Activated naive CD4-positive, alpha-beta T cell treated with anti-CD3 and anti-CD28 coated beads, Interleukin-2, amount 10 ng/mL, durations not matched to agents 7 days and 5 days (primary cell): ENCODE data around the gene SIPA1.

Source experiments
- CTCF ChIA-PET: fragments of 350-600 bp; sonication (Branson Sonifier 250); formaldehyde crosslinking; loops from one replicate; lab custom pipeline; 2021; ENCODE audit warnings: antibody characterized with exemption; lab: Charles Lee
- DNase-seq: peaks from one replicate; pipeline ENCODE4 v3.0.0-alpha.2; 2020
- H3K27ac Mint-ChIP-seq: one replicate; pipeline ENCODE4 v1.8.0; 2021; ENCODE audit warnings: mild to moderate bottlenecking, moderate library complexity, mixed read lengths
- H3K27me3 Mint-ChIP-seq: one replicate; pipeline ENCODE4 v1.8.0; 2021; ENCODE audit warnings: mild to moderate bottlenecking, mixed read lengths
- H3K36me3 Mint-ChIP-seq: one replicate; pipeline ENCODE4 v1.8.0; 2021; ENCODE audit warnings: mixed read lengths
- H3K4me1 Mint-ChIP-seq: one replicate; pipeline ENCODE4 v1.8.0; 2021; ENCODE audit warnings: mixed read lengths
- H3K4me3 Mint-ChIP-seq: one replicate; pipeline ENCODE4 v1.8.0; 2021; ENCODE audit warnings: mild to moderate bottlenecking, moderate library complexity, mixed read lengths
- H3K9me3 Mint-ChIP-seq: one replicate; pipeline ENCODE4 v1.8.0; 2021; ENCODE audit warnings: mixed read lengths

SIPA1 gene

DNA sequence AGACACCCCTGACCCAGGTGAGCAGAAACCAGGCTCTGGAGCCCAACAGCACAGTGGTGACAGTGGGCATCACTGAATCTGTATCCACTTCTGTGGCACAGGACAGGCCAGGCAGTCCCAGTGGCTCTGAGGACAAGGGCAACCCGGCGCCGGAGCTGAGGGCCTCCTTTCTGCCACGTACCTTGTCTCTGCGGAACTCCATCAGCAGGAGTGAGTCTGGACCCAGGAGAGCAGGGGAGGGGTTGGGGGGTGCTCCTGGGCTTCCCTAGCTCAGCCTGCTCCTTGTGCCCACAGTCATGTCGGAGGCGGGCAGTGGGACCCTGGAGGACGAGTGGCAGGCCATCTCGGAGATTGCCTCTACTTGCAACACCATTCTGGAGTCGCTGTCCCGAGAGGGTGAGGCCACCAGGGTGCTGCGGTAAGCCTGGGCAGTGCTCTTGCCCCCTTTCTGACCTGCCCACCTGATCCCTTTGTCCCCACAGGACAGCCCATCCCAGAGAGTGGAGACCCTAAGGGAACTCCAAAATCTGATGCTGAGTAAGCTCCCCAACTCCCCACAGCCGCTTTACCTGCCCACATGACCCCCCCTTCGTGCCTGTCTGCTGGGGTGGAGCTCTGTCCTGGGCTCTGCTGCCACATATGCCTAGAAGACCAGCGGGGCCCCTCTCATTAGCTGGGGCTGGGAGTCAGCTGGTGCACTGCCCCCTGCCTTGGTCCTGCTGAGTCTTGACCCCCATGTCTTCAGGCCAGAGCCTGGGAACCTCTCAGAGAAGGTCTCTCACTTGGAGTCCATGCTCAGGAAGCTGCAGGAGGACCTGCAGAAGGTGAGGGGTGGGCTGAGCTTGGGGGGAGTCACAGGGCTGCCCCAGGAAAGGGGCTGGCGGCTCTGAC lies 12.0 kb downstream of the SIPA1 start:
- no peaks in the 10 kb centered on the region for H3K27me3 Mint-ChIP-seq
- H3K4me3 Mint-ChIP-seq = no peak overlapping the region
- H3K4me1 Mint-ChIP-seq = peaks cover 42% of the 10 kb centered on the region
- H3K27ac Mint-ChIP-seq = no peak overlapping the region
- H3K9me3 Mint-ChIP-seq = no peaks in the 10 kb centered on the region
- CTCF ChIA-PET = interaction anchor here (0.8 kb wide), 1 partner anchor 24 kb away, joined by 3 read pairs; no protein-coding TSS in a partner anchor
- no peak for DNase-seq
- H3K36me3 Mint-ChIP-seq = peaks cover 43% of the 10 kb centered on the region

DNA sequence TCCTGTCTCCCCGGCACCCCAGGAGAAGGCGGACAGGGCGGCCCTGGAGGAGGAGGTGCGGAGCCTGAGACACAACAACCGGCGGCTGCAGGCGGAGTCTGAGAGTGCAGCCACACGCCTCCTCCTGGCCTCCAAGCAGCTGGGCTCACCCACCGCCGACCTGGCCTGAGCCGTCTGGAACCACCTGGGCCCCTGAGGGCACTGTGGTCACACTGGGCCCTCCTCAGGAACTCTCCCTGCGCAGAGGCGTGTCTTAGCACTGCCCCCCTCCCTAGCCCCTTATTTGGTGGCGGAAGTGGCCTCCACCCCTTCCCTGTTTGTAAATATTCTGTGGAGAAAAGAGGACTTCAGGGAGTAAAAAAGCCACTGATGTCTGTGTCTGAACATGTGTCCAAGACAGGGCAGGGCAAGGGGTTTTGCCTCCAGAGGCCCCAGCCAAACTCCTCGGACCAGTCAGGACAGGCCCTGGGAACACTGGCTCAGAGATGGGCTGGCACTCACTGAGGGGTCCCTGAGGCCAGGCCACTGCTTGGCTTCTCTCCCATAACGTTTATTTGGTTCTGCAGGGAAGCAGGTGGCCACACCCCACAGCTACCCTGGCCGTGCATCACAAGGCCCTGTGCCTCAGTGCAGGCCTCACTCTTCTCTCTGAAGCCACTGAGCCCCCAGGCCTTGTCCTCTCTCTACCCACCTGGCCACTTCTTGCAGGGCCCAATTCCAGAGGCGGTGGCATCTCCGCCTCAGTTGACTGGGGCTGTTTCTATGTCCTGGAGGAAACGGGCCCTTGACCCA lies 12.8 kb downstream of the SIPA1 start:
- Mint-ChIP-seq H3K4me1 (peaks cover 43% of the 10 kb centered on the region), H3K36me3 (peaks cover 47% of the 10 kb centered on the region), H3K27me3 (no peaks in the 10 kb centered on the region), H3K27ac (peak overlapping the region; percentile 49), H3K9me3 (no peaks in the 10 kb centered on the region), H3K4me3 (no peak overlapping the region)
- no peak for DNase-seq
- CTCF ChIA-PET = interaction anchor here (0.8 kb wide), 1 partner anchor 25 kb away, joined by 3 read pairs; no protein-coding TSS in a partner anchor

DNA sequence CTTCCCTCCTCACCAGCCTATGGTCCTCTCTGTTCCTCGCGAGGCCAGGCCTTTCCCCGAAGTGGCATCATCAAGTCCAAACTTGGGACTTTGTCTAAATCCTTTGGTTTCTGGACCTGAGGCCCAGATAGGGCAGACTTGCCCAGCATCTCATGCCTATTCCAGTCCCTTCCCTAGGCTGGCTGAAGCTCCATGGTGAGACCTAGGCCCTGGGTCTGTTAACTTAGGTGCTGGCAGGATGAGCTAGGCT lies 13.4 kb downstream of the SIPA1 start:
- peak overlapping the region; percentile 80 for H3K4me3 Mint-ChIP-seq
- H3K36me3 Mint-ChIP-seq = peaks cover 53% of the 10 kb centered on the region

DNA sequence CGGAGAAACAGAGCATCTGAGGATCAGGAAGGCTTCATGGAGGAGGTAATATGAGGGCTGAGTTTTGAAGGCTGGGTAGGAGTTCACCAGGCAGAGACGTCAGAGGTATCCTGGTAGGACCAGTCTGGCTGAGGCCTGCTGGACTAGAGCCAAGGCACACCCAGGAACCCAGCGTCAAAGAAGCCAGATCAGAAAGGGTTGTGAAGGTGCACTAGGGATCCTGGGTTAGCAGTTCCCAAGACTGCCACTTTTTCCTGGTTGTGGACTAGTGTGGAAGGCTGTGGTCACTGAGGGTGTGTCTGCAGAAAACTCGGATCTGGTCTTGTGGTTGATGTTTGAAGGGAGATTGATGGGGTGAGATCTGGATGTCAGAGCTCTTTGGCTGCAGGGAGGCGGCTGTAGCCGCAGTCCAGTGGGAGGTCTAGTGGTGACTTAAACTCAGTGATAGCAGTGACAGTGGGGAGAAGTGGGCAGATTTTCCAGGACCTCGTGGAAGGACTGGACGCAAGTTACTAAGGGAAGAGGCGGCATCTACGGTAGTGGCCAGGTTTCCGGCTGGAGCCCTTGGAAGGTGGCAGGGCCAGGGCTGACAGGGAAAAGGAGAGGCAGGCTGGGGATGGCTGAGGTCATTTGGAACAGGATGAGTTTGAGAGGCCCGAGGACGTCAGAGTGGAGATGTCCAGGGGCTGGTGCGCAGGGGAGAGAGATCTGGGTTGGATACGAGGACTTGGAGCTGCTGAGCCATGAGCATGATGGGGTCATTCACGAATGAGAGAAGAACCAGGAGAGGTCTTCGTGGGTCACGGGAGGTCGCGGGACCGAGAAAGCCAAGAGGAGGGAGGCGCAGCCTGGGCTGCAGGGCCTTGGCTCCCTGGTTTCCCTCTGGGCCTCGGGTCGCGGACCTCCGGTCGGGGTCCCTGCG lies 13.9 kb downstream of the SIPA1 start:
- Mint-ChIP-seq H3K4me1 (peaks cover 46% of the 10 kb centered on the region), H3K27ac (peak overlapping the region; percentile 86), H3K4me3 (peak overlapping the region; percentile 80), H3K27me3 (no peaks in the 10 kb centered on the region), H3K9me3 (no peaks in the 10 kb centered on the region), H3K36me3 (peaks cover 58% of the 10 kb centered on the region)
- DNase-seq = no peak
- CTCF ChIA-PET = interaction anchor here (1.4 to 2.6 kb wide), 4 partner anchors 14 to 39 kb away, joined by 3 to 12 read pairs (median 6); partner anchors contain the start of gene SIPA1

More for the DNA sequence above, 13.4 kb downstream of the SIPA1 start:
- CTCF ChIA-PET = interaction anchor here (1.4 kb wide), 1 partner anchor 27 kb away, joined by 3 read pairs; no protein-coding TSS in a partner anchor
- Mint-ChIP-seq H3K4me1 (peaks cover 44% of the 10 kb centered on the region), H3K9me3 (no peaks in the 10 kb centered on the region), H3K27me3 (no peaks in the 10 kb centered on the region), H3K27ac (peak overlapping the region; percentile 86)
- no peak for DNase-seq

DNA sequence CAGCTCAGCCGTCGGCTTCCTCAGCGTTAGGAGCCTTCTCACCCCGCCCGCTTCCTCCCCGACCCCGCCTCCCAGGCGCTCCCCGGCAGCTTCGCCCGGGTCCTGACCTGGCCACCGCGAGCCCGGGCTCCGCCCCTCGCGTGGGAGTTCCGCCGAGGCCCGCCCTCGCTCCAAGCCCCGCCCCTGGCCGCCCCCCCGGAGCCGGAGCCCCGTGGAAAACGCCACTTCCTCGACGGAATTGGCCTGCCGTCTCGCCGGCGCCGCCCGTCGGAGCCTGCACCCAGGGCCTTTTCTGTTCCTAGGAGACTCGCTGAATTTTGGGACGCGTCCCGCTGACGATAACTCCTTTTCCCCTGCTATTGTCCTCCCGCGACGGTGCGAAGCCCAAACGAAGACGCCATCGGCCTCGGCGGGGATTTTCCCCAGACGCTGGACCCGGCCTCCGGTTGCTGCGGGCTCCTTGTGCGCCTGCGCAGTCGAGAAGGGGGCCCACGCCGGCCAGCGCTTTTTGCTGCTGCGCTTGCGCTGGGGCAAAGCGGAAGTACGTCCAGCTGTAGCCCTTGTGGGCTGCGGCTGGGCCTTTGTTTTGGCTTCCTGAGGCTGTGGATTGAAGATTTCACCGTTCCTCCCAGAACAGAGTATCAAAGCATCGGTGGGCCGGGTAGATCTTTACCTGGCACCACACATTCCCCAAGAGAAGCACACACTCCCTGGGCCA lies 14.8 kb downstream of the SIPA1 start:
- CTCF ChIA-PET = interaction anchor here (0.6 to 2.6 kb wide), 7 partner anchors 11 to 60 kb away, joined by 3 to 12 read pairs (median 3); partner anchors contain the start of gene SIPA1
- peak overlapping the region; percentile 80 for H3K4me3 Mint-ChIP-seq
- H3K4me1 Mint-ChIP-seq = peaks cover 46% of the 10 kb centered on the region

DNA sequence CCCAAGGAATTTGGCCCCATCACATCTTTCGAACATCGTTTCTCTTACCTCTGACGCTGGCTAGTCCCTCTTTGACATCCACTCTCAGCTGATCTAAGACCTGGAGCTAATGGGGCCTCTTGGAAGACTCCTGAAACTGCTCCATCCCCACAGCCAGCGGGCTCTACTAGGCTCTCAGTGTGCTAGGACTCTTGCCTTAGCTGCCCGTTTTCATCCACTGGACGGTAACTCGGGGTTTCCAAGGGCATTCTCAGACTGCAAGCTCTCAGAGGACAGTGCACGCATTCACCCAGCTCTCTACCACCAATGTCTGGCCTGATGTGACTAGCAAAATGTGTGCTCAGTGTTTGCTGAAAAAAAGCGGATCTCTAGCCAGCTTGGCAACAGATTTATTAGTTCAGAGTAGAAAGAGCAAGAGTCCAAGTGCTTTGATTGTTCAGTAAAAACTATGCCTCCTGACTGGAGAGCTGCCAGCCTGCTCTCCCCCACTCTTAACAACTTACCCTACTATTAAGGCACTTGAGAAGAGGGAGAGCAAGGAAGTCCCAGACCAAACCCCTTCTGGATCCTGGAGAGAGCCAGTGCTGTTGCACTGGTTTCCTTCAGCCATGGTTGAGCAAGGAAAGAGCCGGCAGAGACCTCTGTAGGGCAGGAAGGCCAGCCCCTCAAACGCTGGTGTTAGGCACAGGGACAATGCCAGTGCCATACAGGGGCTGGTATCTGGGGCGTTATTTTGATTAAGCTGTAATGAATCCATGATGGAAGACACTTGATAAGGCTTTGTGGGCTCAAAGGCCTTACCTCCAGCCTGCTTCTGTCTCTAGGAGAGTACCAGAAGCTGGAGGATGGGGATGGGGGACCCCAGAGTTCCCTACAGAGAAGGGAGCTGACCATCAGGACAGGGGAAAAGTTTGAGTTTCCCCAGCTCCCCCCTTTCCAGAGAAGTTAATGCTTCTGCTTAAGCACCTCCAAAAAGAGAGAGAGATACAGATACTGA lies 15.6 kb downstream of the SIPA1 start:
- peaks cover 63% of the 10 kb centered on the region for H3K36me3 Mint-ChIP-seq
- peak overlapping the region; percentile 89 for H3K27ac Mint-ChIP-seq
- H3K4me3 Mint-ChIP-seq = peak overlapping the region; percentile 80
- CTCF ChIA-PET = interaction anchor here (0.6 to 2.6 kb wide), 7 partner anchors 10 to 61 kb away, joined by 3 to 12 read pairs (median 3); partner anchors contain the start of gene SIPA1
- no peaks in the 10 kb centered on the region for H3K27me3 Mint-ChIP-seq
- no peaks in the 10 kb centered on the region for H3K9me3 Mint-ChIP-seq
- DNase-seq = no peak
- H3K4me1 Mint-ChIP-seq = peaks cover 46% of the 10 kb centered on the region

More for the DNA sequence above, 14.8 kb downstream of the SIPA1 start:
- peaks cover 65% of the 10 kb centered on the region for H3K36me3 Mint-ChIP-seq
- no peaks in the 10 kb centered on the region for H3K9me3 Mint-ChIP-seq
- H3K27ac Mint-ChIP-seq = peak overlapping the region; percentile 89
- DNase-seq = peak; percentile 96
- H3K27me3 Mint-ChIP-seq = no peaks in the 10 kb centered on the region

DNA sequence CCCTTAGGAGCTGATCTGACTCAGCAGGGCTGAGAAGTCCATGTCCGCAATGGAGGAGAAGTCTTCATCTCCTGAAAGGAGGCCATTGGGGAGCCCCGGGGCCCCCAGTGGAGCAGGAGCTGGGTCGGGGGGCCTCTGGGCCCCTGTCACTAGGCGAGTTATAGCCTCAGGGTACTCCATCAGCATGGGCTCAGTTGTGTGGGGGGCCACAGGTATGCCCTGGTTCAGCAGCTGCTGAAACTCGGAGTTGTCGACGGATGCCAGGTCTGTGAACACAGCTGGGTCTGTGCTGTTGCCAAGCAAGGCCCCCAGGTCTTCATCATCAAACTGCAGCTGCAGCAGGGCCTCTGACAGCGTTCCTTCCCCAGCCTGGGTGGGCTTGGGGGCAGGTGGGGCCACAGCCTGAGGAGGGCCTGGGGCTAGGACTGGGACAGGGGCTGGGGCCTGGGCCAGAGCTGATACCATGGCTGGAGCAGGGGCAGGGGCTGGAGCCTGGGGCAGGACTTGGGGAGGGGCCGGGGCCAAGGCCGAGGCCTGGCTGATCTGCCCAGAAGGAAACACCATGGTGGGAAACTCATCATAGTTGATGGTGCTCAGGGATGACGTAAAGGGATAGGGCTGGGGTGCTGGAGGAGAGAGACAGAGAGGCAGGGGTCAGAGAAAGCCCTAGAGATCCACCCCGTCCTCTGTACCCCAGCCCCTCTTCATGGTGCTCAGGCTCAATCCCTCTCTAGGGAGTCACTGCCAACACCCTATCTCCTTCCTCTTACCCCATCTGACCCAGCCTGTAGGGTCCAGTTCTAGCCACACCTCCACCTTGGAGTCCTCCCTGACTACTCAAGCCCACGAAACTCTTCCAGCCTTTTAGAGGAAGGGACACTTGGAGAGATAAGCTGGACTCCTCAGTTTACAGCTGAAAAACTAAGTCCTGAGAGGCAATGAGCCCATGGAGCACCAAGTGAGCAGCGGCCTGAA lies 16.8 kb downstream of the SIPA1 start:
- Mint-ChIP-seq H3K4me3 (no peak overlapping the region), H3K27ac (peak overlapping the region; percentile 68), H3K9me3 (no peaks in the 10 kb centered on the region), H3K4me1 (peaks cover 53% of the 10 kb centered on the region), H3K36me3 (peaks cover 68% of the 10 kb centered on the region), H3K27me3 (no peaks in the 10 kb centered on the region)
- CTCF ChIA-PET = interaction anchor here (0.8 to 2.6 kb wide), 4 partner anchors 9 to 116 kb away, joined by 3 to 12 read pairs (median 3); no protein-coding TSS in a partner anchor
- DNase-seq = no peak

DNA sequence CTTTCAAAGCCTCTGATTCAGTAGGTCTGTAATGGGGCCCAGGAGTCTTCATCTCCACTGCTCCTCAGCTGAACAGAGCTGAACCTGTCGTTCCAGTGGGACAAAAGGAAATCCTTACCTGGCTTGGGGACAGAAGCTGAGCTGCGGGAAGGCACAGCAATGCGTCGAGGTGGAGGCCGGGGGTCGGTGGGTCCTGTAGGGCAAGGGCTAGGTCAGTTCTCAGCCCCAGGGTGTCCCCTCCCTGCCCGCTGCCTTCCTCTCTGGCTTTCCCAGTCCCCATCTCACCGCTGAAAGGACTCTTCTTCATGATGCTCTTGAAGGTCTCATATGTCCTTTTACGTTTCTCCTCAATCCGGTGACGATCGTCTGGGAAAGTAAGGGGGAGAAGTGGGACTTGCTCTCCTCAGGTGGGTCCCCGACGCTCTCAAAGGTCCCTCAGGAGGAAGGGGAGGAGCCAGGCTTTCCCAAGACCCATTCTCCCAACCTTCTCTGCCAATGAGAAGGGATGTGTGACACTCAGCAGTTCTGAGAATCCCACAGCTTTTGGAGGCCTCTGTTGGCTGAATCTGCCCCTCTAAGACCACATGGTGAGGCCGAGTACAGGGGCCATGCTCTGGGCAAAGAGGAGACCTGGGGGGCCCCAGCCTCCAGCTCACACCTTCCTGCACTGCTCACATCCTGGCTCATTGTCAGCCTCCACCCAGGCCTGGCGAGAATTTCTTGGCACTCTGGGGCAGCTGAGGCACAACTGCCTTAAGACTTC lies 17.9 kb downstream of the SIPA1 start:
- peak overlapping the region; percentile 55 for H3K27ac Mint-ChIP-seq
- peaks cover 68% of the 10 kb centered on the region for H3K36me3 Mint-ChIP-seq
- DNase-seq = no peak
- no peaks in the 10 kb centered on the region for H3K9me3 Mint-ChIP-seq
- H3K4me1 Mint-ChIP-seq = peaks cover 60% of the 10 kb centered on the region
- H3K27me3 Mint-ChIP-seq = no peaks in the 10 kb centered on the region
- H3K4me3 Mint-ChIP-seq = no peak overlapping the region
- CTCF ChIA-PET = interaction anchor here (1.1 kb wide), 1 partner anchor 12 kb away, joined by 3 read pairs; no protein-coding TSS in a partner anchor

DNA sequence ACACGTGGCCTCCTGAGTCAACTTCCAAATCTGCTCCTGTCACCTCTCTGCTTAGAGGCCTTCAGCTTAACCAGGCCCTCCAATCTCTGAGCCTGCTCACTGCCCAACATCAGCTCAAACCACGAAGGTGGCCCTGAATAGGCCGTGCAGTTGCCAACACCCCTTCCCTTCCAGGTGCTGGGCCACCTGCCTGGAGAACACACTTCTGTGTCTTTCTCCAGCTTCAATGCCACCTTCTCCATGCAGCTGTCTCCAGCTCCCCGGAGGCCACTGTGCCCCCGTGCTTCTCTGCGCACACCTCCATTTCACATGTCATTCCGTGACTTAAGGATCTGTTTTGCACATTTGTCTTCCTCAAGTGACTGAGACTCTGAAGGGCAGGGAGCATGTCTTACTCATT lies 19.5 kb downstream of the SIPA1 start:
- no peak for DNase-seq
- H3K27me3 Mint-ChIP-seq = no peaks in the 10 kb centered on the region
- peaks cover 56% of the 10 kb centered on the region for H3K4me1 Mint-ChIP-seq
- H3K9me3 Mint-ChIP-seq = no peaks in the 10 kb centered on the region
- H3K4me3 Mint-ChIP-seq = no peak overlapping the region
- peak overlapping the region; percentile 15 for H3K27ac Mint-ChIP-seq
- H3K36me3 Mint-ChIP-seq = peaks cover 63% of the 10 kb centered on the region
- CTCF ChIA-PET = no interaction called here

DNA sequence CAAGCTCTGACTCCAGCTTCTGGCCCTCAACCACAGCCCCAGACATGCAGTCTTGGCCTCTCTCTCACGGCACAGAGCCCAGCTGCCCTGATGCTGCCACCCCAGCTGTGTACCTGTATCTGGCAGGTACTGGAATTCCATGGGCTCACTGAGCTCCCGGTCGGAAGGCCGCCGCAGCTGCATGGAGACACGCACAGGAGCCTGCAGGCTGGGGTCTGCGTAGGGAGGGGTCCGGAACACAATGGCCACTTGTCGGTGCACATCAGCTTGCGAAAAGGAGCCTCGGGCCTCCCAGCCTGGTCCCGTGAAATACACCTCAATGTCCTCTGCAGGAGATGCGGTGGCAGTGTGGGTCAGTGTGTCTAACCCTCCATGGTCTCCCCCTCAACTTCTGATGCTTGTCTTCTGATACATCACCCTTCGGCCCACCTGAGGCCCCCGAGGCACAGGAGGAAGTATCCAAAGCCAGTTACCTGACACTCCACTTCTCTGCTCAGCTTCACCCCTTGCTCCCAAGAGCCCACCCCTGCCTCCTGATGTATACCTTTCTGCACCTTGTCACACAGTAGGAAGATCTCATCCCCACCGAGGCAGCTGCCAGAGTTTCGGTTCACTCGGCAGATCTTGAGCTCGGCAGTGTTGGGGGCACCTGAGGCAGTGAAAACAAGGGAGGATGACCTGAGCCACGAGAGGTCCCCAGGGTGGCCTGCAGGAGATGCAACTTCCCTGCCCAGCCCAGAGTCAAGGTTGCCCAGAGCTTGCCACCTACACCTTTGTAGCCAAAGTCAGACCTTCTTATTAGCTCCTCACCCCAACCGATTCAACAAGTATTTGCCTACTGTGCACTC lies 20.5 kb downstream of the SIPA1 start:
- DNase-seq = no peak

More for the DNA sequence above, 20.5 kb downstream of the SIPA1 start:
- Mint-ChIP-seq H3K9me3 (no peaks in the 10 kb centered on the region), H3K27ac (no peak overlapping the region), H3K4me3 (no peak overlapping the region), H3K36me3 (peaks cover 63% of the 10 kb centered on the region), H3K4me1 (peaks cover 48% of the 10 kb centered on the region), H3K27me3 (no peaks in the 10 kb centered on the region)
- CTCF ChIA-PET = no interaction called here
